HG02884 (cell line): Measurements from ENCODE around the gene SMCO4.
"Not testable (repeated sequence)": the region's sequence is repeated elsewhere in the genome, so short reads cannot be mapped to it uniquely, and the experiment has no call there.

Experiments used
- ATAC-seq: cut with Tn5 transposase; IDR thresholded peaks from one replicate; pipeline ENCODE4 v1.9.1; 2021; ENCODE audit warnings: mild to moderate bottlenecking, moderate library complexity; ENCODE audit not compliant: unreplicated experiment

SMCO4 gene

DNA sequence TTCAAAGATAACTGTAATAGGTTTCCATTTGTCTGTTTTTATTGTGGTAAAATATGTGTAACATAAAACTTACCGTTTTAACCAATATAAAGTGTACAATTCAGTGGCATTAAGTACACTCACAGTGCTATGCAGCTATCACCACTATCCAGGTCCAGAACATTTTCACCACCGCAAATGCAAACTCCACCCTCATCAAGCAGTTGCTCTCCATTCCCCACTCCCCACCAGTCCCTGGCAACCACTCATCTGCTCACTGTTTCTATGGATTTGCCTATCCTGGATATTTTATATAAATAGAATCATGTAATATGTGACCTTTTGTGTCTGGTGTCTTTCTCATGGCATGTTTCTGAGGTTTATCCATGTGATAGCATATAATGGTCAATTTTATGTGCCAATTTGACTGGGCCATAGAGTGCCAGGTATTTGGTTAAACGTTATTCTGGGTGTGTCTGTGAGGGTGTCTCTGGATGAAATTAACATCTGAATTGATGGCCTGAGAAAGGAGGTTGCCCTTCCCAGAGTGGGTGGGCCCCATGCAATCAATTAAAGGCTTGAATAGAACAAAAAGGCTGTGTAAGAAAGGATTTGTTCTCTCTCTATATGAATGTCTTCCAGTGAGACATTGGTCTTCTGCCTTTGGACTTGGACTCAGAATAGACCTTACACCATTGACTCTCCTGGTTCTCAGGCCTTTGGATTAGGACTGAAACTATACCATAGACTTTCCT lies 17.2 kb upstream of the SMCO4 start:
- no peak for ATAC-seq

DNA sequence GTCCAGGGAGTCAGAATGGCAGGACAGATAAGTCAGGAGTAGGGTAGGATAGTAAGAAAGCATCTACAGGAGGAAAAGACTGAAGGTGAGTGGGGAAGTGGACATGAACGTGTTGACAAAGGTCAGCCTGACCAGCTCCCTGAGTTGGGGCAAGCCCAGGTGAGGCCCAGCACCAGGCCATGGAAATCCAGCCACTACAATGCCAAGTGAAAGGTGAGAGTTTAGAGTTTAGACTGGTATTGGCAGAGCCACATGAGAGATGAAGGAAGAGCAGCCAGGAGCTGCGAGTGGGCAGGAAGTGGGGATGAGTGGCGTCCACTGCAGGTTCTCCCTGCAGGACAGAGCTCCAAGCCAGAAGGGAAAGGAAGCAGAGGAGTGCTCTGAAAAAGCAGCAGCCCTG lies 16.5 kb upstream of the SMCO4 start:
- no peak for ATAC-seq

DNA sequence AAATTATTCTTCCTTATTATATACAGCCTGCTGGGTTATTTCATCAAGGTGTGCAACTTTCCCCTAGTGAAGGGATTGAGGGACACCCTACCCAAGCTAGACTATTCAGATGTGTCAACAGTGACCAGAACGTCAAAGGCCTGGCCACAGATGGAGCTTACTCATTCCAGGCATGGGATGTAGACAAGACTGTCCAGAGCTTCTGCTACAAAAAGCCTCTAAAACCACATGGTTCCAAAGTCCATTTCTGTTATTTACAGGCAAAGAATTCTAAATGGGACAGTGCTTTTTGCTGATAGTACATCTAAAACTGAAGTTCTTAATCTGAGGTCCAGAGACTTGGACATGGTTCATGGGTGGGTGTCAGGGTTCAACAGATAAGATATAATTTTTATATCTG lies 9.7 kb upstream of the SMCO4 start:
- no peak for ATAC-seq

DNA sequence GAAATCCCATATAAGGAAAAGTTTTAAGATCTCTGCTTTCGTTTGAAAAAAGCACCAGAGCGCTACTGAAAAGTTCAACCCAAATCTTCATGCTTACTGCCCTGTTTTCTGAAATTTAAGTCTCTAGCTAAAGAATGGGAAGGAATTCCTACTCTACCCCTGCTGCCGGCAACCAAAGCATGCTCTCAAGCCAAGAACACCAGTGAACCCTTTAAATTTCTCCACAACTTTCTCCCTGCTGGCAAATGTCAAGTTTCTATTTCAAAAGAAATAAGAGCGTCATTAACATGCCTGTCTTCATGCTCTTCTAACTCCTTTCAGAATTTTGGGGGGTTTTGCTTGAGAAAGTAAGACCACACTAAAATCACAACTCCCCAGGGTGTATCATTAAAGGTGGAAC lies 6.8 kb upstream of the SMCO4 start:
- ATAC-seq, result no peak

DNA sequence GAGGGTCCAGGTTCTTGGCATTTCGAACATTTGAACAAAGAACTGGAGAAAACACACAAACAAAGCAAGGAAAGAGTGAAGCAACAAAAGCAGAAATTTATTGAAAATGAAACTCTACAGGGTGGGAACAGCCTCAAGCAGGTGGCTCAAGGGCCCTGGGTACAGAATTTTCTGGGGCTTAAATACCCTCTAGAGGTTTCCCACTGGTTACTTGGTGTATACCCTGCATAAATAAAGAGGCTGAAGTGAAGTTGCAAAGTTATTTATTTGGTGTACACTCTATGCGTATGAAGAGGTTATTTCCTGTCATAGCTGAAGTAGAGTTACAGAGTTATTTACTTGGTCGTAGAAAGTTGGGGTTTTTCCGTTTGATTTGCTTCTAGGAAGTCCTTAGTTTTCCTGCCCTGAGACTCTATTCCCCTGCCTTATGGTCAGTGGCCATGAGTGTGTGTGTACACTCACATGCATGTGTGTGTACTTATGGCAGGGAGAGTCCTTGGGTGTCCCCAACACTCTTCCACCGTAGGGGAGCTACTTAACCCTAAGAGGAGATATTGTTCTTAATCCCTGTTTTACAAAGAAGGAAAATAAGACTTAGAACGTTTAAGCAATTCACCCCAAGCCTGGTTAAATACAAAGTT lies 5.6 kb upstream of the SMCO4 start:
- ATAC-seq, result no peak

DNA sequence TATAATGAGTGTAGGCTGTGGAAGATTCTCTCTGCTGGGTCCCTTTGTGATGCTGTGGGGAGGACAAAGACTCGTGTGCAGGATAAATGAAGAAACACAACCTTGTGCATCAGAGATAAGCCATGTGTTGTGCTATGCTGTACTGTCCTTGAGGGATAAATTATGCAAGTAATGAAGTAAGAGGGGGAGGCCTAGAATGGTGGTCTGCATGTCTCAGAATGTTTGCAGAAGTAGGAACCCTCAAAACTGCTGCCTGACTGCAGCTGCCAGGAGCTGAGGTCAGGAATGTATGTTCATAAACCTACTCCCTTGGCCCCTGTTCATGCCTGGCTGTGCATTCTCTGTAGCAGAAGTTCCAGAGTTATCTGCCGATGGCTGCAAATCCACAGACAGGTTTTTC lies 4.6 kb upstream of the SMCO4 start:
- ATAC-seq, result no peak

DNA sequence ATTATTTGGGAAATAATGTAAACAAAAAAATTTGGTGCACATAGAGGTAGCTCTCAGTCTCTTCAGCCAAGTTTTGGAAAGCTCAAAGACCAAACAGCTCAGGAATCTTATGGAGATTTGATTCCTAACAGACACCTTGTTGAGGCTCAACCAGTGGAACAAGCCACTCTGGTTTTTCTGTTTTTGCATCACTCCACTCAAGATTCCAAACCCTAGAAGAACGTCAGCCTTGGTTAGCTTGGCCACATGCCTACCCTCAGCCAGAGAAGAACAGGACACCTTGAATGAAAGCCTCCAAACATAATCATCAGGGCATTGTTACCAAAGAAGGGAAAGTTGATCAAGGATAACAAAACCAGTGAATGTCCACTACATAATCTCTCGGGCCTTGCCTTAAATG lies 3.8 kb upstream of the SMCO4 start:
- ATAC-seq, result no peak

DNA sequence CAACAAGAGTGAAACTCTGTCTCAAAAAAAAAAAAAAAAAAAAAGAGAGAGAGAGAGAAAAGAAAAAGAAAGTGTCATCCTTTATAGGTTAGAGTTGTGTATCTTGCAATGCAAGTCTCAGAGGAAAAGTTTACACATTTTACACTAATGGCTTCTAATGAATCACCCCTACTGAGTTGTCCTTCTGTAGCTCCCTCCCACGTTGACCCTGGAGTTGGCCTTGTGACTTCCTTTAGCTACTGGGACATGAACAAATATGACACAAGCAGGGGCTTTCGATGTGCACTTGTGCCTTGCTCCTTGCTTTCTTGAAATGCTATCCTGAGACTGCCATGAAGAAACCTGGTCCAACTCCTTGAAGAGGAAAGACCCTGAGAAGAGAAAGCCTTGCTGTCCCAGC lies 2.4 kb upstream of the SMCO4 start:
- no peak for ATAC-seq

DNA sequence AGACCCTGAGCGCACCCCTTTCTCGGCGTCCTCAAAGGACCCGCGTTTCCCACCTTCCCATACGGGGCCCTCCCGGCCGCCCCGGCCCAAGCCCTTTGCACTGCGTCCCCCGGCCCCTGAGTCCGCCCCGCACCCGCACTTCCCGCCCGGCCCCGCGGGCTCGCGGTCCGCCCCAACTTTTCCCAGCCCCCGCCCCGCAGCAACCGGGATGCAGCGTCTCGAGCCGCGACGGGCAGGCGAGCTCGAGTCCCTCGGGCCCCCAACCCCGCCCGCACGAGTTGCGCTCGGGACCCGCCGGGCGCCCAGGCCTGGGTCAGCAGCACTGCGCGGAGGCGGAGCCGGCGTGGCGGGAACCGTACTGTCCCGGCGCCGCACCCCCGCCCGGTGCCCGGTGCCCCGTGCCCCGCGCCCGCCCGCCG lies 371 bp downstream of the SMCO4 start:
- ATAC-seq, result peak; percentile 43

DNA sequence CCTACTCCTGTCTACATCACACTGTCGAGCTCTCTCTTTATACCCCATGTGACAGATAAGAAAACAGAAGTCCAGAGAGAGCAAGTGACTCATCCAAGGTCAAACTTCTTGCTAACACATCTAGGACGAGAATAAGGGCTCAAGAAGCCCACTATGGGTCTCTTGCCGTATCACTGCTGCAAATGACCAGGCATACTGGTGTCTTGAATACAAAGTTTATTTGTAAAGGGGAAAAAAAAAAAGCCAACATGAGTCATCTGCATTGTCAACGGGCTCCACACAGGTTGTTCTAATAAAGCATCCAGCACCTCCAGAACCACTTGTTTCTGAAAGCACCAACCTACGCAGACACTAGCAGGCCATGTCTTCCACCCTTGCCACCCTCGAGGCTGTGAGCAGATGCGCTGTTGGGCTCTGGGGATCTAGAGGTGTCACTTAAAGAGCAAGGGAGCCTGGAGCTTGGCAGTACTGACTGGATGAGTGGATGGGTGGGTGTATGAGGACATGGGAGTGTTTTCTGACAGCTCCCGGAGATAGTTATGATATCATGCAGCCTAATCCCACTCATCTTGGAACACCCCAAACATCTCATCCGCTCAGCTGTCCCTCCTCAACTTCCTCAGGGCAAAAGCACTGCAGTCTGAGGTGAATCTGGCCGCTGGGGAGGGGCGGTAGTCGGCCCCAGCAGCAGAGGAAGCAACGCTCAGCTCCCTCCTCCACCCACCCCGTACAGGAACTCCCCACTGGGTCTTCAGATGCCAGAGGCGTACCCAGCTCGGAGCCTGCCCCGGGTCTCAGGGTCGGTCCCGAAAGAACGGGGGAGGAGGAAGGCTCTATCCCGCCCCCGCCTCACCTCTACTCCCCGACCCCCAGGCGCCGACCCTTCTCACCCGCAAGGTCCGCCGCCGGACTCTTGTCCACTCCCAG lies 1.0 kb downstream of the SMCO4 start:
- ATAC-seq, result peak; percentile 56

DNA sequence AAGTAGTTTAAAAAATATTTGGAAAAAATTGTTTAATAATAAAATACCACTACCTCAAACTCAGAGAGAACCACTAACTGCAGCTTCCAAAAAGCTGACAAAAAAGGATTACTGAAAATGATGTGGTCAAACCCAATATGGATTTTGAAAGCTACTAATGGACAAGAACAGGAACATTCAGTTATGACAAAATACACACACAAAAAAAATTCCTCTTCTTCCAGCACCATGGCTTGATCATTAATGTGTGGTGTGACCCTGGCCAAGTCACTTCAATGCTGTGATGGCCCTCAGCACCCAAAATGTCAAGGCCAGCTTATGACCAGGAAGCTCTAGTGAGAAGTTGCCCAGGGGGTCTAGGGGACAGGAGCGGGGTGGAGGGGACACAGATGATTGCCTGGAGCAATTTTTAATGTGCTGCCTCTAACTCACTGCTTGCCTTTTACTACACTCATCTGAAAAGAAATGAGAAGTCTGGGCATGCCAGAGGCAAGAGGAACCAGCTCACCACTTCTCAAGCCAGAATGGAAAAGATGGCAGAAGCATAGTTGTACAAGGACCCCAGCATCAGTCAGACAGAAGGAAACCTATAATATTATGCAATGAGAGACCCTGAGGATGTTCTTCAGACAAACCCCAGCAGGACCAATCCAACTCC lies 2.2 kb downstream of the SMCO4 start:
- no peak for ATAC-seq

DNA sequence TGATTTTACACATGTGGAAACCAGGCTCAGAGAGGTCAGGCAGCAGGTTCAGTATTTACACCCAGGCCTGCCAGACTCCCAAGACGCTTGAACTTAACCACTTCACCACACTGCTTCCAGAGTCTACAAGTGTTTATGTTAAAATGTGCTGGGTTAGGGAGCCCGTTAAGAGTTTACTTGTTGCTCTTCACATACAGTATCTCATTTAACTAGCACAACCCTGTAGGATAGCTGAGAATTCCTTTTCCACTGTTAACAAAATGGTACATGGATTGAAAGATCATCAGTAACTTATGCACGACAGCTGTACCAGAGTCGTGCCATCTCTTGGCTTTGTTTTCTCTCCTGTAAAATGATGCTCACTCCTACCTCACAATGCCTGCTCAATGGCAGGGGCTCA lies 2.9 kb downstream of the SMCO4 start:
- ATAC-seq, result no peak

DNA sequence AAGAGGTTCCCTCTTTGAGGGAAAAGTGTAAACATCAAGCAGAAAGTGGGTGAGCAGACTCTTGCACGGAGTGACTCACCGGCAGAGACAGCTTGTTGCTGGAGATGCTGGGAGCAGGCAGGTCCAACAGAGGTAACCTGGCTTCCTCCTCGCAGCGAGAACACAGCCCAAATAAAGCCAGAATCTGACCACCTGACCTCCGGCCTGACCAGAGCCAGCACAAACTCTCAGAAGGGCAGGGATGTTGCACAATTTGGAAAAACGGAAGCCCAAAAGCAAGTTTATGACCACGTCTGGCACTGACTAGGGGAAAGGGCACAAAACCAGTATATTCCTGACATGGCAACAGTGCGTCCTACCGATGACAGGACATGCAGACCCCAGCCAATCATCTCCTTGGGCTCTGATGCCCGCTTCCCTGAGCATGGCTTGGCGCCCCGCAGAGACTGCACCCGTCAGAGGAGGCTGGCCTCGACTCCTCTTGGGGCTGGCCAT lies 5.4 kb downstream of the SMCO4 start:
- ATAC-seq, result no peak

DNA sequence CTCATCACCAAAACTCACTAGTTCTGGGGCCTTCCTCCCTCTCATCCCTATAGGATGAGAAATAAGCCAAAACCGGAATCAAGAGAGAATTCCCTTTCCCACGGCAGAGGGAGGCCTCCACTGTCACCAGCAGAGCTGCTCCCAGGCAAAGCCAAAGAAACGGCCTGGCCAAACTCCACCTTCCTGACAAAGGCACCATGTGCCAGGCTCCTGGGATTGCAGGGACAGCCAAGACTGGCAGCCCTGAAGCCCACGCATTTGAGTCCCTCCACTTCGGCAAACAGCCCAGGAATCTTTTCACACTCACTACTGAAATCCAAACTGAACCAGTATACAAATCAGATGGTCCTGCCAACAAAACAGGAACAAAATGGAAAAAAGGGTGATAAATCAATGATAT lies 6.1 kb downstream of the SMCO4 start:
- no peak for ATAC-seq

DNA sequence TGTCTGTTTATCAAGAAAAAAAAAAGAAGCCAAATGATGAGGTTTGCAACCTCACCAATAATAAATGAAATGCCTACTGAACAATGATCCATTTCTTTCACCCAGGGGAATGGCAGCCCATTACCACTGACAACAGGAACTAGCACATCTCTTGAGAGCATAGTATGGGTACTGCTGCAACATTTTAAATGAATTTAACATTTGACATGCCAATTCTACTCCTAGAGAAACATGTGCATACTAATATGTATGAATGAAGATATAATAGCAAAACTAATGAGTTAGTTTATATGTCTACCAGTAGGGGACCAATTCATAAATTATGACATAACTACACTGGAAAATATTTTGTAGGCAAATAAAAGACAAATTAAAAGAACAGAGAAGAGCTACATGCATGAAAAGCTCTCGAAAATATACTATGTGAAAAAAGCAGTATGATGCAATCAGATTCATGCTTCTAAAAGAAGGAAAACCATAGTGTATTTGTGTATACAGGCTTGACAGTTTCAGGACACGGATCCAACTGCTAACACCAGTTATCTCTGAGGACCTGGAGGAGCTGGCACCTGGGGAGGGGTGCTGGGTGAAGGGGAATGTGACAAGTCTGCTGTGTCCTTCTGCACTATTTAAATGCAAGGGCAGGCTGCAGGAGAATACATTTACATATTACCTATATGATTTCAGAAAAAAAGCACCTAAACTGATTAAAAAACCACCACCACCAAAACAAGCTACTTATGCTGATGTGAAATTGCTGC lies 6.9 kb downstream of the SMCO4 start:
- no peak for ATAC-seq

DNA sequence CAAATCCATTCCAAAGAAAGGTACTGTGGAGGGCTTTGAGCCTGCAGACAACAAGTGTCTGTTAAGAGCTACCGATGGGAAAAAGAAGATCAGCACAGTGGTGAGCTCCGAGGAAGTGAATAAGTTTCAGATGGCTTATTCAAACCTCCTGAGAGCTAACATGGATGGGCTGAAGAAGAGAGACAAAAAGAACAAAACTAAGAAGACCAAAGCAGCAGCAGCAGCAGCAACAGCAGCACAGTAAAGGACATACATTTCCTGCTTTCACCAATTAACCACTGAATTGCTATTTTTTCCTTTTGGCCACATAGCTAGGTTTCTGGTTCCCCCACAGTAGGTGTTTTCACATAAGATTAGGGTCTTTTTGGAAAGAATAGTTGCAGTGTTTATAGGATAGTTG lies 7.6 kb downstream of the SMCO4 start:
- ATAC-seq, result not testable (repeated sequence)

DNA sequence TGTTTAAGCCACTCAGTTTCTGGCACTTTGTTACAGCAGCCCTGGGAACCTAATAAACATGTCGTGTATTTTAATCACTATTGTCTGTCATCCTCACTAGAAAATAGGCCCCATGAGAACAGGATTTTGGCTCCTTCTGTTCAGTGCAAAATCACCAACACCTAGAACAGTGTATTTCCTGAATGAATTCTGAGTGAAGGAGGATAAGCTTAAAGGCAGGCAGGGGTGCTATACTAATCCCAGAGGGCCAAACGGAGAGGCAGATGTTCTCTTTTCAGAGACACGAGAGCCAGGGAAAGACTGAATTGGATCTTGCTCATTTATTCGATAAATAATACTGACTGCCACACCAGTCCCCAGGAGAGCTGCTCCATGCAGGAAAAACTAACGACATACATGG lies 10.4 kb downstream of the SMCO4 start:
- no peak for ATAC-seq

DNA sequence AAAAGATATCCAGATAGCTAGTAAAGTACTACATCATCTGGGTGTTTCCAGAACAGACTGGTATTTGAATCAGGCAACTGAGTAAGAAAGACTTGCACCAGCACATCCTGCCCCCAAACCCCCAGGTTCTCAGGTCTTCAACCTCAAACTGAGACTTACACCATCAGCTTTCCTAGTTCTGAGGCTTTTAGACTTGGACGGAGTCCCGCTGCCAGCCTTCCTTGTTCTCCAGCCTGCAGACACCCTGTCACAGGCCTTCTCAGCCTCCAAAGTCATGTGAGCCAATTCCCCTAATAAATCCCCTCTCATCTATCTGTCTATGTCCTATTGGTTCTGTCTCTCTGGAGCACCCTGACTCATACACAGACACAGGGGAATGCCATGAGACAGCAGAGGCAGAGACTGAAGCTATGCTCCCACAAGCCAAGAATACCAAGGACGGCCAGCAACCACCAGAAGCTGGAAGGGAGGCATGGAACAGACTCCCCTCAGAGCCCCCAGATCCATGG lies 10.9 kb downstream of the SMCO4 start:
- peak; percentile 40 for ATAC-seq

DNA sequence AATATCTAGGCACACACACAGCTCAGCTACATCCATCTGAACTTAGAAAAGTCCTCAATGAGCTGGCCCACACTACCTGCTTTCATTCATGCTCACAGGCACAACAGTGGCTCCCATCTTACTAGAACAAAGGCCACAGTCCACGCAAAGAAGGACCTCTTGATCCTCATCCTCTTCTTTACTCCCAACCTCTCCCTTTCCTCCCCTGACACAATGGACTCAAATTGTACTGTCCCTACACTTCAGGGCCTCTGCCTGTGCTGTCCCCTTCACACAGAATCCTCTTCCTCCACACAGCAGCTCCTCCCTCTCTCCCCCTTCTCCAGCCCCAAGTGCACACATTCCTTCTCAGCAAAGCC lies 12.7 kb downstream of the SMCO4 start:
- ATAC-seq, result no peak
